Medulla oblongata (tissue), 1 donor: ENCODE results near the gene DNAH2.
A peak's percentile ranks its signal among the peaks of the same experiment; 100 is the strongest.
"Not testable (repeated sequence)": the region's sequence is repeated elsewhere in the genome, so short reads cannot be mapped to it uniquely, and the experiment has no call there.

Experiments
- DNase-seq: peaks from one replicate; pipeline ENCODE4 v3.0.0-alpha.2; 2015; ENCODE audit errors: extremely low spot score

DNAH2 gene

GRCh38 chr17:7849751-7850504, 132.4 kb downstream of the DNAH2 start:
- DNase-seq, result no peak

GRCh38 chr17:7850701-7851437, 133.3 kb downstream of the DNAH2 start:
- DNase-seq, result no peak

GRCh38 chr17:7851438-7852261, 134.1 kb downstream of the DNAH2 start:
- peak; percentile 89 for DNase-seq

- DNase-seq, result no peak
Measured at GRCh38 chr17:7852262-7852670, 134.7 kb downstream of the DNAH2 start.

- DNase-seq, result no peak
Measured at GRCh38 chr17:7852919-7853690, 135.6 kb downstream of the DNAH2 start.

- DNase-seq, result no peak
Measured at GRCh38 chr17:7853691-7854038, 136.1 kb downstream of the DNAH2 start.

GRCh38 chr17:7854078-7854777, 136.7 kb downstream of the DNAH2 start:
- no peak for DNase-seq

- DNase-seq, result no peak
Measured at GRCh38 chr17:7854851-7855659, 137.5 kb downstream of the DNAH2 start, which contains the start of gene TMEM88. TSS of gene TMEM88 (plus strand) at chr17:7855066. CDS start at chr17:7855075, 9 bp downstream.

- DNase-seq, result no peak
Measured at GRCh38 chr17:7855660-7856010, 138.1 kb downstream of the DNAH2 start.

GRCh38 chr17:7856011-7856810, 138.7 kb downstream of the DNAH2 start:
- DNase-seq, result no peak

GRCh38 chr17:7856811-7857712, 139.5 kb downstream of the DNAH2 start, which contains the start of gene NAA38:
TSS of gene NAA38 (minus strand) at chr17:7857559. CDS start at chr17:7857463, 96 bp downstream.
- peak; percentile 99 for DNase-seq

- DNase-seq, result peak; percentile 96
Measured at GRCh38 chr17:7857713-7858521, 140.4 kb downstream of the DNAH2 start, which contains the start of gene CYB5D1. TSS of gene CYB5D1 (plus strand) at chr17:7858003. CDS start at chr17:7858135, 132 bp downstream.

- DNase-seq, result no peak
Measured at GRCh38 chr17:7858522-7858810, 140.9 kb downstream of the DNAH2 start.

GRCh38 chr17:7859028-7859427, 141.5 kb downstream of the DNAH2 start:
- DNase-seq, result no peak

- peak; percentile 73 for DNase-seq
Measured at GRCh38 chr17:7862692-7863437, 145.3 kb downstream of the DNAH2 start.

- not testable (repeated sequence) for DNase-seq
Measured at GRCh38 chr17:7864384-7864783, 146.8 kb downstream of the DNAH2 start.
